HepG2 (cell line): ENCODE data around the gene HCFC1R1. TPM values are rescaled to one million over a fixed set of nuclear protein-coding genes. Genes with fewer than 3 reads are reported as not detected.

Experiments
- ARNTL ChIP-seq: sonication (generic); formaldehyde crosslinking; IDR thresholded peaks from 2 replicates; pipeline ENCODE4 v1.4.0; 2020; ENCODE audit warnings: mild to moderate bottlenecking, missing genetic modification reagents
- CREM ChIP-seq, 2 experiments: sonication (generic) in 1 of 2; formaldehyde crosslinking in 1 of 2; IDR thresholded peaks; 2 replicates each; pipeline versions ENCODE4 v1.4.0 to v1.6.1; 2016 to 2020; ENCODE audit warnings: antibody characterized with exemption in 1 of 2, mild to moderate bottlenecking in 1 of 2, missing genetic modification reagents in 1 of 2
- DNMT3B ChIP-seq: conservative IDR thresholded peaks from 2 replicates; pipeline ENCODE4 v1.6.1; 2016; ENCODE audit warnings: missing biosample characterization, control low read depth
- ERF ChIP-seq: IDR thresholded peaks from 2 replicates; pipeline ENCODE4 v1.6.1; 2018; ENCODE audit warnings: missing biosample characterization, missing genetic modification reagents
- GPN1 ChIP-seq: sonication (generic); formaldehyde crosslinking; IDR thresholded peaks from 2 replicates; pipeline ENCODE4 v1.5.1; 2020; ENCODE audit warnings: missing genetic modification reagents, borderline replicate concordance
- HES4 ChIP-seq: sonication (generic); formaldehyde crosslinking; IDR thresholded peaks from 2 replicates; pipeline ENCODE4 v1.9.0; 2021; ENCODE audit warnings: mild to moderate bottlenecking, missing genetic modification reagents, borderline replicate concordance
- HOXA5 ChIP-seq: sonication (generic); formaldehyde crosslinking; IDR thresholded peaks from 2 replicates; pipeline ENCODE4 v1.4.0; 2020; ENCODE audit warnings: missing genetic modification reagents
- NCOR1 ChIP-seq: fragments of 200-600 bp; sonication (generic); IDR thresholded peaks from 2 replicates; pipeline ENCODE4 v1.7.0; 2017; ENCODE audit warnings: antibody characterized with exemption, low read length, borderline replicate concordance
- PTBP1 ChIP-seq: fragments of 200-400 bp; formaldehyde crosslinking; IDR thresholded peaks from 2 replicates; pipeline ENCODE4 v1.6.1; 2018; ENCODE audit warnings: low read length, low read depth; ENCODE audit not compliant: poor library complexity, severe bottlenecking
- RBAK ChIP-seq: sonication (generic); formaldehyde crosslinking; IDR thresholded peaks from 2 replicates; pipeline ENCODE4 v1.5.1; 2020; ENCODE audit warnings: mild to moderate bottlenecking, missing genetic modification reagents
- ZFY ChIP-seq: sonication (generic); formaldehyde crosslinking; IDR thresholded peaks from 2 replicates; pipeline ENCODE4 v1.4.0; 2020; ENCODE audit warnings: missing genetic modification reagents
- ZNF138 ChIP-seq: sonication (generic); formaldehyde crosslinking; IDR thresholded peaks from 2 replicates; pipeline ENCODE4 v1.5.0; 2020; ENCODE audit warnings: mild to moderate bottlenecking, low read depth, missing genetic modification reagents
- ZNF383 ChIP-seq: sonication (generic); formaldehyde crosslinking; IDR thresholded peaks from 2 replicates; pipeline ENCODE4 v1.4.0; 2020; ENCODE audit warnings: missing genetic modification reagents, mild to moderate bottlenecking, borderline replicate concordance
- ZNF589 ChIP-seq: sonication (generic); formaldehyde crosslinking; conservative IDR thresholded peaks from 2 replicates; pipeline ENCODE4 v1.8.0; 2022; ENCODE audit warnings: mild to moderate bottlenecking, moderate library complexity, missing genetic modification reagents
- ZNF670 ChIP-seq: sonication (generic); formaldehyde crosslinking; IDR thresholded peaks from 2 replicates; pipeline ENCODE4 v1.8.0; 2022; ENCODE audit warnings: mild to moderate bottlenecking, missing genetic modification reagents, borderline replicate concordance
- ZNF703 ChIP-seq: sonication (generic); formaldehyde crosslinking; IDR thresholded peaks from 2 replicates; pipeline ENCODE4 v1.5.1; 2020; ENCODE audit warnings: missing genetic modification reagents, mild to moderate bottlenecking, moderate library complexity, borderline replicate concordance
- polyA plus RNA-seq, 8 experiments: library from polyadenylated mRNA; depleted of rRNA in 3 of 8; stranded (reverse) in 7 of 8; unstranded in 1 of 8; fragments of >200 nt; fragmentation: Illumina TruSeq in 4 of 8; extraction: Trizol in 4 of 8; gene quantifications; 2 replicates each; pipeline versions ENCODE4 v1.2.1 to v1.2.3, GENCODE V29; 2011 to 2016; ENCODE audit warnings: low read depth in 4 of 8, missing spikeins in 1 of 8, mixed read lengths in 1 of 8; ENCODE audit not compliant: insufficient read depth in 1 of 8
- total RNA-seq, 5 experiments: library from RNA; depleted of rRNA; stranded (reverse); fragments of >200 nt; fragmentation: Illumina TruSeq; extraction: Trizol; gene quantifications; 2 replicates each; pipeline ENCODE4 v1.2.3, GENCODE V29; 2016; ENCODE audit warnings: low read depth in 1 of 5
- TF ChIP-seq, protein P1 (sequence below): sonication (generic); formaldehyde crosslinking; IDR thresholded peaks from 2 replicates; pipeline ENCODE4 v1.4.0; 2020; ENCODE audit warnings: missing genetic modification reagents, borderline replicate concordance
- TF ChIP-seq, protein P2 (sequence below): sonication (generic); formaldehyde crosslinking; IDR thresholded peaks from 2 replicates; pipeline ENCODE4 v1.9.0; 2022; ENCODE audit warnings: low read depth, missing genetic modification reagents
- TF ChIP-seq, protein P3 (sequence below): sonication (generic); formaldehyde crosslinking; conservative IDR thresholded peaks from 2 replicates; pipeline ENCODE4 v1.4.0; 2020; ENCODE audit warnings: missing genetic modification reagents
- TF ChIP-seq, protein P4 (sequence below): sonication (generic); formaldehyde crosslinking; IDR thresholded peaks from 2 replicates; pipeline ENCODE4 v1.4.0; 2020; ENCODE audit warnings: mild to moderate bottlenecking, missing genetic modification reagents, borderline replicate concordance

The HCFC1R1 gene
- total and polyA plus RNA-seq, 2 of the 13 experiments (the other 11 are each of a cell fraction or from before 2014, with no cell fraction given), result 13.8 to 16.1 TPM

DNA sequence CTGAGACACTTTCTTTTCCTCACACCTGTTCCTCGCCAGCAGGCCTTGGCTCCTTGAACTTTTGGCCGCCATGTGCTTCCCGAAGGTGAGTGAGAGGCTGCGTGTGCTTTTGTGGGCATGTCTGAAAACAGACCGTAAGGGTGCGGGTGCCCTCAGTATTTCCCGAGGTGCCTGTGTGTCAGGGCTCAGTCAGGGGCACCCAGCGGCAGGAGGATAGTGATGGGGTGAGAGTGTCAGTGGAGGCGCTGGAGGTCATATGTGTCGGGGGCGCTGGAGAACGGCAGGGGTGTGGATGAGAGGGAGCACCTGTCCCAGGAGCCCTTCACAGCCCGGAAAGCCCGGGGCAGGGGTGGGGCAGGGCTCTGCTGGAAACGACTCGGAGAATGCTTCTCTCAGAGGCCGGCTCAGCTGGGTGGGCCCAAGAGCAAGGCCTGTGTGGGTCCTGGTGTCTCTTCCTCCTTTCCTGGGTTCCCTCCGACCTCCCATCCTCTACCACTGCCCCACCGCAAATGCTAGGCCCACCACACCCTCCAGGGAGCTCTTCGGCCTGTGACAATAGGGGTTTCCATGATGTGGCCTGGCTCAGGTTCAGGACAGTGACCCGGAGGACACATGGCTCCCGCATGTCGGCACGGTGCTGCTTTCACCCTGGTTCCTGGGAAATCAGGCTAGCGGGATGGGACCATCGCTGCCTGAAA is 42.1 kb upstream of the HCFC1R1 start (continued):
- TF ChIP-seq, protein P1, sequence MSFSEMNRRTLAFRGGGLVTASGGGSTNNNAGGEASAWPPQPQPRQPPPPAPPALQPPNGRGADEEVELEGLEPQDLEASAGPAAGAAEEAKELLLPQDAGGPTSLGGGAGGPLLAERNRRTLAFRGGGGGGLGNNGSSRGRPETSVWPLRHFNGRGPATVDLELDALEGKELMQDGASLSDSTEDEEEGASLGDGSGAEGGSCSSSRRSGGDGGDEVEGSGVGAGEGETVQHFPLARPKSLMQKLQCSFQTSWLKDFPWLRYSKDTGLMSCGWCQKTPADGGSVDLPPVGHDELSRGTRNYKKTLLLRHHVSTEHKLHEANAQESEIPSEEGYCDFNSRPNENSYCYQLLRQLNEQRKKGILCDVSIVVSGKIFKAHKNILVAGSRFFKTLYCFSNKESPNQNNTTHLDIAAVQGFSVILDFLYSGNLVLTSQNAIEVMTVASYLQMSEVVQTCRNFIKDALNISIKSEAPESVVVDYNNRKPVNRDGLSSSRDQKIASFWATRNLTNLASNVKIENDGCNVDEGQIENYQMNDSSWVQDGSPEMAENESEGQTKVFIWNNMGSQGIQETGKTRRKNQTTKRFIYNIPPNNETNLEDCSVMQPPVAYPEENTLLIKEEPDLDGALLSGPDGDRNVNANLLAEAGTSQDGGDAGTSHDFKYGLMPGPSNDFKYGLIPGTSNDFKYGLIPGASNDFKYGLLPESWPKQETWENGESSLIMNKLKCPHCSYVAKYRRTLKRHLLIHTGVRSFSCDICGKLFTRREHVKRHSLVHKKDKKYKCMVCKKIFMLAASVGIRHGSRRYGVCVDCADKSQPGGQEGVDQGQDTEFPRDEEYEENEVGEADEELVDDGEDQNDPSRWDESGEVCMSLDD (CRISPR knock-in tag), result no peak; the same call in 1 of the 2 replicates
- no peak for TF ChIP-seq ZNF138 (CRISPR knock-in tag)
- TF ChIP-seq DNMT3B (CRISPR knock-in tag), result peak; percentile 80
- TF ChIP-seq CREM (IDR thresholded peaks at IDR 0.05), result no peak
- TF ChIP-seq CREM (CRISPR knock-in tag; IDR thresholded peaks at IDR 0.05), result no peak
- TF ChIP-seq RBAK (CRISPR knock-in tag), result no peak
- TF ChIP-seq, protein P2, sequence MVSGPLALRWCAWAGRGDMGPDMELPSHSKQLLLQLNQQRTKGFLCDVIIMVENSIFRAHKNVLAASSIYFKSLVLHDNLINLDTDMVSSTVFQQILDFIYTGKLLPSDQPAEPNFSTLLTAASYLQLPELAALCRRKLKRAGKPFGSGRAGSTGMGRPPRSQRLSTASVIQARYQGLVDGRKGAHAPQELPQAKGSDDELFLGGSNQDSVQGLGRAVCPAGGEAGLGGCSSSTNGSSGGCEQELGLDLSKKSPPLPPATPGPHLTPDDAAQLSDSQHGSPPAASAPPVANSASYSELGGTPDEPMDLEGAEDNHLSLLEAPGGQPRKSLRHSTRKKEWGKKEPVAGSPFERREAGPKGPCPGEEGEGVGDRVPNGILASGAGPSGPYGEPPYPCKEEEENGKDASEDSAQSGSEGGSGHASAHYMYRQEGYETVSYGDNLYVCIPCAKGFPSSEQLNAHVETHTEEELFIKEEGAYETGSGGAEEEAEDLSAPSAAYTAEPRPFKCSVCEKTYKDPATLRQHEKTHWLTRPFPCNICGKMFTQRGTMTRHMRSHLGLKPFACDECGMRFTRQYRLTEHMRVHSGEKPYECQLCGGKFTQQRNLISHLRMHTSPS (CRISPR knock-in tag), result no peak
- TF ChIP-seq ZNF383 (CRISPR knock-in tag), result no peak
- no peak; the same call in 1 of the 2 replicates for TF ChIP-seq HES4
- TF ChIP-seq GPN1 (CRISPR knock-in tag), result no peak
- TF ChIP-seq HOXA5 (CRISPR knock-in tag), result 0 out of 2 replicates have a peak, but pooled peaks have one; percentile 30
- peak; percentile 46; the same call in 1 of the 2 replicates for TF ChIP-seq ZNF703 (CRISPR knock-in tag)
- TF ChIP-seq ZNF670, result 0 out of 2 replicates have a peak, but pooled peaks have one; percentile 12
- no peak for TF ChIP-seq ZNF589 (CRISPR knock-in tag)
- no peak for TF ChIP-seq NCOR1
- TF ChIP-seq PTBP1, result no peak
- no peak for TF ChIP-seq ERF (CRISPR knock-in tag)
- TF ChIP-seq, protein P3, sequence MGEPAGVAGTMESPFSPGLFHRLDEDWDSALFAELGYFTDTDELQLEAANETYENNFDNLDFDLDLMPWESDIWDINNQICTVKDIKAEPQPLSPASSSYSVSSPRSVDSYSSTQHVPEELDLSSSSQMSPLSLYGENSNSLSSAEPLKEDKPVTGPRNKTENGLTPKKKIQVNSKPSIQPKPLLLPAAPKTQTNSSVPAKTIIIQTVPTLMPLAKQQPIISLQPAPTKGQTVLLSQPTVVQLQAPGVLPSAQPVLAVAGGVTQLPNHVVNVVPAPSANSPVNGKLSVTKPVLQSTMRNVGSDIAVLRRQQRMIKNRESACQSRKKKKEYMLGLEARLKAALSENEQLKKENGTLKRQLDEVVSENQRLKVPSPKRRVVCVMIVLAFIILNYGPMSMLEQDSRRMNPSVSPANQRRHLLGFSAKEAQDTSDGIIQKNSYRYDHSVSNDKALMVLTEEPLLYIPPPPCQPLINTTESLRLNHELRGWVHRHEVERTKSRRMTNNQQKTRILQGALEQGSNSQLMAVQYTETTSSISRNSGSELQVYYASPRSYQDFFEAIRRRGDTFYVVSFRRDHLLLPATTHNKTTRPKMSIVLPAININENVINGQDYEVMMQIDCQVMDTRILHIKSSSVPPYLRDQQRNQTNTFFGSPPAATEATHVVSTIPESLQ, result no peak
- no peak for TF ChIP-seq ARNTL (CRISPR knock-in tag)
- TF ChIP-seq ZFY (CRISPR knock-in tag), result peak; percentile 59; the same call in 1 of the 2 replicates
- TF ChIP-seq, protein P4, sequence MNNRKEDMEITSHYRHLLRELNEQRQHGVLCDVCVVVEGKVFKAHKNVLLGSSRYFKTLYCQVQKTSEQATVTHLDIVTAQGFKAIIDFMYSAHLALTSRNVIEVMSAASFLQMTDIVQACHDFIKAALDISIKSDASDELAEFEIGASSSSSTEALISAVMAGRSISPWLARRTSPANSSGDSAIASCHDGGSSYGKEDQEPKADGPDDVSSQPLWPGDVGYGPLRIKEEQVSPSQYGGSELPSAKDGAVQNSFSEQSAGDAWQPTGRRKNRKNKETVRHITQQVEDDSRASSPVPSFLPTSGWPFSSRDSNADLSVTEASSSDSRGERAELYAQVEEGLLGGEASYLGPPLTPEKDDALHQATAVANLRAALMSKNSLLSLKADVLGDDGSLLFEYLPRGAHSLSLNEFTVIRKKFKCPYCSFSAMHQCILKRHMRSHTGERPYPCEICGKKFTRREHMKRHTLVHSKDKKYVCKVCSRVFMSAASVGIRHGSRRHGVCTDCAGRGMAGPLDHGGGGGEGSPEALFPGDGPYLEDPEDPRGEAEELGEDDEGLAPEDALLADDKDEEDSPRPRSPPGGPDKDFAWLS (CRISPR knock-in tag), result peak; percentile 45; the same call in 1 of the 2 replicates
